ENCODE measurements around the gene VASH2. TPM values are rescaled to one million over a fixed set of nuclear protein-coding genes. Genes with fewer than 3 reads are reported as not detected.
A peak's percentile ranks its signal among the peaks of the same experiment; 100 is the strongest.

Gene VASH2
- total RNA-seq, 1 experiment from 2014 or later: 303 TPM

DNA sequence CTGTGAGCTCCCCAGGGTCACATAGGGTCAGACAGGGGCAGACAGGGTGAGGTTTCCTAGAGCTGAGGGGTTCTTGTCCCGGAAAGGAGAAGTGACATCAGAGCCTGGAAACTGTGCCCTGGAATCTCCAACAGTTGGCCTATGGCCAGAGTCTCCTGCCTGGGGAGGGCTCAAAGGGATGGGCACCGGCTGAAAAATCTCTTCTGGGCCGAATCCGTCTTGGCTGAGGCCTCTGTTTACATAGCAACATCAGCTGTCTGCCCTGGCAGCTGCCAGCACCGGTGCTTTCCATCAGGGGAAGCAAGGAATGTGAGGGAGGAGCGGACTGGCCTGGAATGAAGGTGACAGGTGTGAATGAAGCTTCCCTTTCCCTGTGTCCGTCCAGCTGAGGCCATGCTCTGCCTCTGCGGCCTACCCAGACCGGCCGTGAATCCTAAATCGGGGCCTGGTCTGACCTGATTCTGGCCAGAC lies 30.7 kb downstream of the VASH2 start (continued):
- TF ChIP-seq ZNF396 (CRISPR knock-in tag; IDR thresholded peaks at IDR 0.05; ENCODE audit: borderline replicate concordance) (no peak), NFYB (CRISPR knock-in tag; conservative IDR thresholded peaks at IDR 0.05; ENCODE audit: low read depth) (no peak)

DNA sequence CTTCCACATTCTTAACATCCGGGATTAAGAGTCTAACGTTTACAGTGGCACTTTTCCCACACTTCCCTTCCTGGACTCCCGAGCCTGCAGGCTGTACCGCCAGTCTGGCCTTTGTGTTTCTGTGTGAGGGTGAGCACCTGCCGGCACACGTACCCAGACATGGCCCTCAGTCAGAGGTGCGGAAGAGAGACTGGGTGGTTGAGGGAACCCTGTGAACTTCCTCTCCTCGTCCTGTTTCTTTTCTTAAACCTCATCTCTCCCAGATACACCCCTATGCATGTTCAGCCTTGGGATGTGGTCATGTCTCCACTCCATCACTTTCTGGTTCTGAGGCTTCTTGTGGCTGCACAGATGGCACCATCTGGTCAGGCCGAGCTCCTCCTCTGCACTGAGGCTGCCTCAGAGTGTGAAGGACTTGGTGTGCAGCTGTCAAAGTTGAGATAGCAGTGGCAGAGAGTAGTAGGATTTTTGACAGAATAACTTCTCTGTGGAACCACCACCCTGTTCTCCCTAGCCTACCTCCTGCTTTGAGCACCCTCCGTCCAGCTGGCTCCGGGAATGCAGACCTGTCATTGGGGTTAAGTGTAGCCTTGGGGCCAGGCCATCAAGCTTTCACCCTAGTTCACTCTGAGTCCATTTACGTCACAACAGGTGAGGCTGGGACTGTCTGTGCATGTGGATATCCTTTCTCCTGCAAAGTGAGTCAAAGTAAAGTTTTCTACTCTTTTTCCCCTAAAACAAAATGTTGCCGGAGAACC lies 31.4 kb downstream of the VASH2 start:
- TF ChIP-seq ZNF232 (CRISPR knock-in tag; IDR thresholded peaks at IDR 0.05) (no peak), IRF2 (CRISPR knock-in tag; IDR thresholded peaks at IDR 0.05; ENCODE audit: borderline replicate concordance, low read depth) (0 out of 2 replicates have a peak, but pooled peaks have one; percentile 37)
- peaks cover 87% of the 10 kb centered on the region for H3K4me1 Mint-ChIP-seq
- no peaks in the 10 kb centered on the region for H3K27me3 Mint-ChIP-seq (ENCODE audit: low read depth)
- peaks cover 95% of the 10 kb centered on the region for H3K36me3 Mint-ChIP-seq
- peak overlapping the region; percentile 88 for H3K27ac Mint-ChIP-seq
- ATAC-seq (peak; percentile 6), DNase-seq (ENCODE audit: low spot score) (no peak)
- ChIA-PET CTCF (interaction anchor here (1.0 to 3.5 kb wide), 5 partner anchors 13 to 61 kb away, joined by 3 to 24 read pairs (median 3); no protein-coding TSS in a partner anchor), POLR2A (interaction anchor here (1.3 to 1.4 kb wide), 3 partner anchors 10 to 167 kb away, joined by 3 read pairs; no protein-coding TSS in a partner anchor)
- H3K4me3 Mint-ChIP-seq: no peak overlapping the region
- H3K9me3 Mint-ChIP-seq: no peaks in the 10 kb centered on the region

DNA sequence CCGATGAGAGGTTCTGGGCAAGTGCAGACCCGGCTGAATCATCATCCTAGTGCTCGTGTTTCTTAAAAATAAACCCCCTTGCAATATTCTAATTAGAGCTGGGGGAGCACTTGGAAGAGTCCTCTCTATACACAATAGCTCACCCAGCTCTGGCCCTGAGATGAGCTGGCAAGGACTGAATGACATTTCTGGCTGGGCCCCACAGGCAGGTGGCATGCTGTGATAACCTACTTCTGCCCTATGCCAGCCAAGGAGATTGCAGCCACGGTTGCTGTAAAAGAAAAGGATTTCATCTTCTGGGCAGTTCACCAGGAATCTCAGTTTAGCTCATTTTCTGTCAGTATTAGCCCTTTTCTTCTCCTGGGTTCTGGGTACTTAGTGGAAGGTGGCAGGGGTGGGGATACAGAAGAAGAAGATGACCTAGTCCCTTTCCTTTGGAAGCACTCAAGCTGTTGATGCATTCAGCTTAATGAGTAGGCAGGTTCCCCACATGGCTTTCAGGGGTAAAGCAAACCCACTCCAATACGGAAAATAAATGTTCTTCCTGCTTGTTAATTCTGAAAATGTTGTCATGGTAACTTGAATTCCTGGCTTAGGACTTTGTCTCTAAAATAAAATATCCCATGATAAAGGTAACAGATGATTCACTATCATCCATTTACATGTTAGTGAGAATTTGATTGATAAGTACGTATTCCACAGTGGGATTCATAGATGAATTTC lies 32.2 kb downstream of the VASH2 start:
- POLR2A ChIA-PET: no interaction called here
- Mint-ChIP-seq H3K27me3 (ENCODE audit: low read depth) (no peaks in the 10 kb centered on the region), H3K36me3 (peaks cover 91% of the 10 kb centered on the region), H3K9me3 (no peaks in the 10 kb centered on the region), H3K27ac (peak overlapping the region; percentile 83; the same call in 1 of the 2 replicates), H3K4me3 (no peak overlapping the region), H3K4me1 (peaks cover 82% of the 10 kb centered on the region)
- TF ChIP-seq, protein P1, sequence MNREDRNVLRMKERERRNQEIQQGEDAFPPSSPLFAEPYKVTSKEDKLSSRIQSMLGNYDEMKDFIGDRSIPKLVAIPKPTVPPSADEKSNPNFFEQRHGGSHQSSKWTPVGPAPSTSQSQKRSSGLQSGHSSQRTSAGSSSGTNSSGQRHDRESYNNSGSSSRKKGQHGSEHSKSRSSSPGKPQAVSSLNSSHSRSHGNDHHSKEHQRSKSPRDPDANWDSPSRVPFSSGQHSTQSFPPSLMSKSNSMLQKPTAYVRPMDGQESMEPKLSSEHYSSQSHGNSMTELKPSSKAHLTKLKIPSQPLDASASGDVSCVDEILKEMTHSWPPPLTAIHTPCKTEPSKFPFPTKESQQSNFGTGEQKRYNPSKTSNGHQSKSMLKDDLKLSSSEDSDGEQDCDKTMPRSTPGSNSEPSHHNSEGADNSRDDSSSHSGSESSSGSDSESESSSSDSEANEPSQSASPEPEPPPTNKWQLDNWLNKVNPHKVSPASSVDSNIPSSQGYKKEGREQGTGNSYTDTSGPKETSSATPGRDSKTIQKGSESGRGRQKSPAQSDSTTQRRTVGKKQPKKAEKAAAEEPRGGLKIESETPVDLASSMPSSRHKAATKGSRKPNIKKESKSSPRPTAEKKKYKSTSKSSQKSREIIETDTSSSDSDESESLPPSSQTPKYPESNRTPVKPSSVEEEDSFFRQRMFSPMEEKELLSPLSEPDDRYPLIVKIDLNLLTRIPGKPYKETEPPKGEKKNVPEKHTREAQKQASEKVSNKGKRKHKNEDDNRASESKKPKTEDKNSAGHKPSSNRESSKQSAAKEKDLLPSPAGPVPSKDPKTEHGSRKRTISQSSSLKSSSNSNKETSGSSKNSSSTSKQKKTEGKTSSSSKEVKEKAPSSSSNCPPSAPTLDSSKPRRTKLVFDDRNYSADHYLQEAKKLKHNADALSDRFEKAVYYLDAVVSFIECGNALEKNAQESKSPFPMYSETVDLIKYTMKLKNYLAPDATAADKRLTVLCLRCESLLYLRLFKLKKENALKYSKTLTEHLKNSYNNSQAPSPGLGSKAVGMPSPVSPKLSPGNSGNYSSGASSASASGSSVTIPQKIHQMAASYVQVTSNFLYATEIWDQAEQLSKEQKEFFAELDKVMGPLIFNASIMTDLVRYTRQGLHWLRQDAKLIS (CRISPR knock-in tag; IDR thresholded peaks at IDR 0.05; ENCODE audit: borderline replicate concordance): no peak
- TF ChIP-seq, protein P2, sequence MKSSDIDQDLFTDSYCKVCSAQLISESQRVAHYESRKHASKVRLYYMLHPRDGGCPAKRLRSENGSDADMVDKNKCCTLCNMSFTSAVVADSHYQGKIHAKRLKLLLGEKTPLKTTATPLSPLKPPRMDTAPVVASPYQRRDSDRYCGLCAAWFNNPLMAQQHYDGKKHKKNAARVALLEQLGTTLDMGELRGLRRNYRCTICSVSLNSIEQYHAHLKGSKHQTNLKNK (CRISPR knock-in tag; IDR thresholded peaks at IDR 0.05): peak; percentile 60
- CTCF ChIA-PET: interaction anchor here (1.3 kb wide), 1 partner anchor 12 kb away, joined by 4 read pairs; no protein-coding TSS in a partner anchor
- no peak for ATAC-seq
- DNase-seq (ENCODE audit: low spot score): no peak

DNA sequence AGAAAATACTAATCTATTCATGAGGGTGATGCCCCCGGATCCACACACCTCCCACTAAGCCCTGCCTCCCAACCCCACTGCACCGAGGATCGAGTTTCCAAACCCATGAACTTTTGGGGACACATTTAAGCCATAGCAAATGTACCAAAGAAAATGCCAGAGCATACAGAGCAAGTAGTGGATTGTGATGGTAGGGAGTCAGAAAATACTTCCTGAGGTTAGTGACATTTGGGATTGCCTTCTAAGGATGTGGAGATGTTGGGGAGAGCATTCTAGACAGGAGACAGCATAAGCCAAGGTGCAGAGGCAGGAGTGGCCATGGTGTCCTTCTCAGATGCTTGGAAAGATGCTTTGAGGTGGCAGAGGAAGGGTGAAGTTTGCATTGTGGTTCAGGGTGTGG lies 33.1 kb downstream of the VASH2 start:
- ChIA-PET POLR2A (no interaction called here), CTCF (no interaction called here)
- Mint-ChIP-seq H3K4me1 (peaks cover 80% of the 10 kb centered on the region), H3K36me3 (peaks cover 91% of the 10 kb centered on the region), H3K27ac (0 out of 2 replicates have a peak overlapping the region, but pooled peaks have one; percentile 42), H3K9me3 (no peaks in the 10 kb centered on the region), H3K4me3 (no peak overlapping the region), H3K27me3 (ENCODE audit: low read depth) (no peaks in the 10 kb centered on the region)
- TF ChIP-seq FOXP1 (CRISPR knock-in tag; IDR thresholded peaks at IDR 0.05; ENCODE audit: borderline replicate concordance) (no peak), ATF1 (CRISPR knock-in tag; IDR thresholded peaks at IDR 0.05) (no peak), TP53 (CRISPR knock-in tag; IDR thresholded peaks at IDR 0.05) (no peak), ZNF232 (CRISPR knock-in tag; IDR thresholded peaks at IDR 0.05) (no peak), GABPB1 (CRISPR knock-in tag; IDR thresholded peaks at IDR 0.05) (no peak)
- TF ChIP-seq, protein P3, sequence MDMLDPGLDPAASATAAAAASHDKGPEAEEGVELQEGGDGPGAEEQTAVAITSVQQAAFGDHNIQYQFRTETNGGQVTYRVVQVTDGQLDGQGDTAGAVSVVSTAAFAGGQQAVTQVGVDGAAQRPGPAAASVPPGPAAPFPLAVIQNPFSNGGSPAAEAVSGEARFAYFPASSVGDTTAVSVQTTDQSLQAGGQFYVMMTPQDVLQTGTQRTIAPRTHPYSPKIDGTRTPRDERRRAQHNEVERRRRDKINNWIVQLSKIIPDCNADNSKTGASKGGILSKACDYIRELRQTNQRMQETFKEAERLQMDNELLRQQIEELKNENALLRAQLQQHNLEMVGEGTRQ (CRISPR knock-in tag; IDR thresholded peaks at IDR 0.05): no peak
- TF ChIP-seq, protein P4, sequence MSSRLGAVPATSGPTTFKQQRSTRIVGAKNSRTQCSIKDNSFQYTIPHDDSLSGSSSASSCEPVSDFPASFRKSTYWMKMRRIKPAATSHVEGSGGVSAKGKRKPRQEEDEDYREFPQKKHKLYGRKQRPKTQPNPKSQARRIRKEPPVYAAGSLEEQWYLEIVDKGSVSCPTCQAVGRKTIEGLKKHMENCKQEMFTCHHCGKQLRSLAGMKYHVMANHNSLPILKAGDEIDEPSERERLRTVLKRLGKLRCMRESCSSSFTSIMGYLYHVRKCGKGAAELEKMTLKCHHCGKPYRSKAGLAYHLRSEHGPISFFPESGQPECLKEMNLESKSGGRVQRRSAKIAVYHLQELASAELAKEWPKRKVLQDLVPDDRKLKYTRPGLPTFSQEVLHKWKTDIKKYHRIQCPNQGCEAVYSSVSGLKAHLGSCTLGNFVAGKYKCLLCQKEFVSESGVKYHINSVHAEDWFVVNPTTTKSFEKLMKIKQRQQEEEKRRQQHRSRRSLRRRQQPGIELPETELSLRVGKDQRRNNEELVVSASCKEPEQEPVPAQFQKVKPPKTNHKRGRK (CRISPR knock-in tag; IDR thresholded peaks at IDR 0.05; ENCODE audit: borderline replicate concordance): no peak
- TF ChIP-seq, protein P5, sequence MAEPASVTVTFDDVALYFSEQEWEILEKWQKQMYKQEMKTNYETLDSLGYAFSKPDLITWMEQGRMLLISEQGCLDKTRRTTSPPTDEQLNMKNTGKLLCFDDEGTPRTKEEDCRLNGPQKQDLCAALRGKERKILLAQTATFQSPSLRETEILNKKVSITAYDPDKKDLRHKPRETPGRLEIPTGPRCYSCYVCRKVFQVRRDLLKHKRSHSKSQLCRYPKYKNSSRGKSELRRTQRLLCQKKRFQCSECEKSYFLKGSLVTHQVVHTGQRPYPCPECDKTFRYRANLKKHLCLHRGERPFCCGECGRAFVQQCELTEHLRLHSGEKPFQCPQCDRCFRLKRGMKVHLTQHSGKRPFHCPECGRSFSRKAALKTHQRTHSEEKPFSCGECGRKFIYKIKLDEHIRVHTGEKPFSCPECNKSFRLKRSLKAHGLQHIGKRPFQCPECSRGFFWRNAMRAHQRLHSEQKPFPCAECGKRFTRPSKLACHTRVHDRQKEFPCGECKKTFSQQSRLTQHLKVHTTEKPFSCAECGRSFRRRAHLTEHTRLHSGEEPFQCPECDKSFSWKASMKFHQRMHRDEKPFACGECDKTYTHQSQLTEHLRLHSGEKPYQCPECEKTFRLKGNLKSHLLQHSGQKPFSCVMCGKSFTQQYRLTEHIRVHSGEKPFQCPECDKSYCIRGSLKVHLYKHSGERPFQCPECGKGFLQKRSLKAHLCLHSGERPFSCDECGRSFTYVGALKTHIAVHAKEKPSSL (CRISPR knock-in tag; conservative IDR thresholded peaks at IDR 0.05): peak; percentile 60; the same call in 1 of the 2 replicates
- TF ChIP-seq, protein P2 (CRISPR knock-in tag; IDR thresholded peaks at IDR 0.05): peak; percentile 87
- no peak for ATAC-seq
- no peak for DNase-seq (ENCODE audit: low spot score)

Data from WTC11 (cell line).